ENCODE data around the gene POFUT2.

POFUT2 gene

DNA sequence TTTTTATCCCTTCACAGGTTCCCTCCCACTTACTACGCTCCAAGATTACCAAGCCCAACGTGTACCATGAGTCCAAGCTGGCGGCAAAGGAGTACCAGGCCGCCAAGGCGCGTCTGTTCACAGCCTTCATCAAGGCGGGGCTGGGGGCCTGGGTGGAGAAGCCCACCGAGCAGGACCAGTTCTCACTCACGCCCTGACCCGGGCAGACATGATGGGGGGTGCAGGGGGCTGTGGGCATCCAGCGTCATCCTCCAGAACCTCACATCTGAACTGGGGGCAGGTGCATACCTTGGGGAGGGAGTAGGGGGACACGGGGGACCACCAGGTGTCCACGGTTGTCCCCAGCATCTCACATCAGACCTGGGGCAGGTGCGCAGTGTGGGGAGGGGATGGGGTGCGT, 65.7 kb downstream of the POFUT2 start:
- DNase-seq (ENCODE audit: low spot score), result no peak

DNA sequence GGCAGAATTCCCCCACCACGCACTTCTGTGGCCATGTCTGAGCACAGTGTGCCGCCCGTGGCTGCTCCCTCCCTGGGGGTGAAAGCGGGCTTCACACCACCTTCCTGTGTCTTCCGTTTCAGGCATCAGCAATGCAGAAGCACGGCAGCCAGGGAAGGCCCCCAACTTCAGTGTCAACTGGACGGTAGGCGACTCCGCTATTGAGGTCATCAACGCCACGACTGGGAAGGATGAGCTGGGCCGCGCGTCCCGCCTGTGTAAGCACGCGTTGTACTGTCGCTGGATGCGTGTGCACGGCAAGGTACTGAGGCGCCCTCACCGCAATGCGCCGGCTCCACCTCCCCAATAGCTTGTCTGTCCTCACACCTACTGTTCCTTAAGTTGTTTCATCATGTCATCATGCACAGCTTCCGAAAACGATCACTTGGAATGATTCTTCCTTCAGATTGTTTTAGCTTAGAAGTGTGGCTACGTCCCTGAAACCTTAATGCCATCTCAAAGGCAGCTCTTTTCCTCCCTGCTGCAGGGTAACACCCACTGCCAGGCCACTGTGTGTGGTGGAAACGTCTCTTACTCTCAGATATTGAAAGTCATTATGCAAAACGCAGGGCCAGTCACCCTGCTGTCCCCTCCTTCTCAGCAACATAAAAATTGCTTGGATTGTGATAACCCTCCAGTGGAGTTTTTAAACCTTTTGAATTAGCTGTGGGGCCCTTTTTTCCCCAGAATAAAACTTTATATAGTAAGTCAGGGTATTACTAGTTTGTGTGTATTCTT, 66.8 kb downstream of the POFUT2 start:
- DNase-seq (ENCODE audit: low spot score), result no peak

DNA sequence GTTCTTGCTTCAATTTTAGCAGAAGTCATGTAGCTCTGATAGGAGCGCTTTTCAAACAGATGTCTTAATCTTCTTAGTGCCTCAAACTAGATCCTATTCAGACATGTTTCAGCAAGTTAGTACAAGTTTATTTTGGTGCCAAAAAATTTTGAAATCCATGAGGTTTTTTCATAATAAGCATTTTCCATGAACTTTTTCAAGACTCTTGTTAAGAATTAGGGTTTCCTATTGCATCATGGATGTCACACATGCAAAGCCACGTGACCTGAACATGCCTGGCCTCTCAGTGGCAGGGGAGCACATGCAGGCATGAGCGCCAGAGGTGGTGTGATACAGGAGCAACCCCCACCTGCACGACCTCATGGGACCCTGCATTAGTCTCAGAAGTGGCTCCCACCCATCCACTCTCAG, 67.6 kb downstream of the POFUT2 start:
- no peak for DNase-seq (ENCODE audit: low spot score)

DNA sequence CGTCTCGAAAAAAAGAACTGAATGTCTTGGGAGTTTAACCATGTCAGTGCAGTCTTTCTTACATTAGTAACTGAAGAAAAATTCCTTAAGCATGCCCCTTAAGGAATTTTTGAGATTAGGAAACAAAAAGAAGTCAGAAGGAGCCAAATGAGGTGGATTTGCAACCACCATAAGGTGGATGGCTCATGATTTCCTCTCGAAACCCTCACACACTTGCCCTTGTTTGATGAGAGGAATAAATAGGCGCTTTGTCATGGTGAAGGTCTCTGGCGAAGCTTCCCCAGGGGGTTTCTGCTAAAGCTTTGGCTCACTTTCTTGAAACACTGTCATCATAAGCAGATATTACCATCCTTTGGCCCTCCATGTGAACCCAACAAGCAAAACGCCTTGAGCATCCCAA, 68.2 kb downstream of the POFUT2 start:
- DNase-seq (ENCODE audit: low spot score), result no peak

DNA sequence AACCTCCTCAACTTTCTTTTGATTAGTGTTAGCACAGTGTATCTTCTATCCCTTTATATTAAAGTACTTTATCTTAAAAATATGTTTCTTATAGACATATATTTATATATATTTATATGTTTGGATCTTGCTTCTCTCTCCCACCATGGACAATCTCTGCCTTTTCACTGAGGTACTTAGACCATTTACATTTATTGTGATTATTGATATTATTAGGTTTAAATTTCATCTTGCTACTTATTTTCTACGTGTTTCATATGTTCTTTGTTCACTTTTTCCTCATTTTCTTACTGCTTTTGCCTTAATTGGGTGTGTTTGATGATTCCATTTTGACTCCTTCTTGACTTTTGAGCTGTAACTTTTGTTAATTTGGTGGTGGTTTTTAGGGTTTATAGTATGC, 70.7 kb downstream of the POFUT2 start:
- DNase-seq (ENCODE audit: low spot score), result no peak

DNA sequence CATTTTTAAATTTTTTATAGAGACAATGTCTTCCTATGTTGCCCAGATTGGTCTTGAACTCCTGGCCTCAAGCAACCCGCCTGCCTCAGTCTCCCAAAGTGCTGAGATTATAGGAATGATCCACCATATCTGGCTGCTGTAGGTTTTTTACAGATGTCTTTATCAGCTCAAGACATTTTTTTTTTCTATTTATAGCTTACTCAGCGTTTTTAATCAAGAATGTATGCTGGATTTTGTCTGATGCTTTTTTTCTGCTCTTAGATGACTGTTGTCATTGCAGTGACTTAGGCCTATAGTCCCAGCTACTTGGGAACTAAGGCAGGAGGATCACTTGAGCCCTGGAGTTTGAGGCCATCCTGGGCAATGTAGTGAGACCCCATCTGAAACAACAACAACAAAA, 72.5 kb downstream of the POFUT2 start:
- no peak for DNase-seq (ENCODE audit: low spot score)

Measured in NAMALWA (cell line).